Measurements from ENCODE around the gene BBS12.
"Not testable (repeated sequence)": the region's sequence is repeated elsewhere in the genome, so short reads cannot be mapped to it uniquely, and the experiment has no call there.

- not testable (repeated sequence) for TF ChIP-seq CTCF (conservative IDR thresholded peaks at IDR 0.05 in 1 of 2, IDR thresholded peaks at IDR 0.05 in 1 of 2; ENCODE audit: low read depth in 1 of 2, low read length in 2 of 2); EZH2 (IDR thresholded peaks at IDR 0.05; ENCODE audit: low read length, missing control alignments)
Observed at GRCh38 chr4:122786920-122787319, 54.4 kb downstream of the BBS12 start.

Data from fibroblast of lung (primary cell).